Erythroblast (primary cell): ENCODE measurements around the gene ARHGAP6.
A peak's percentile ranks its signal among the peaks of the same experiment; 100 is the strongest.

Experiments
- DNase-seq, 2 experiments: peaks; one replicate each; lab custom pipeline; 2025; lab: John Stamatoyannopoulos, UW
- GATA1 ChIP-seq: IDR thresholded peaks from 2 replicates; pipeline ENCODE4 v1.6.1; 2011; ENCODE audit warnings: low read depth, mild to moderate bottlenecking, control low read depth, low read length, moderate library complexity
- POLR2A ChIP-seq: IDR thresholded peaks from 2 replicates; pipeline ENCODE4 v1.6.1; 2011; ENCODE audit warnings: mild to moderate bottlenecking, low read length

The ARHGAP6 gene

GRCh38 chrX:11341274-11342201 is 324.2 kb downstream of the ARHGAP6 start:
- no peak for TF ChIP-seq GATA1
- no peak for TF ChIP-seq POLR2A
- DNase-seq = peak; percentile 65 to 69

- DNase-seq = no peak
Measured at GRCh38 chrX:11337292-11338009, 328.3 kb downstream of the ARHGAP6 start.

GRCh38 chrX:11336201-11336600 is 329.5 kb downstream of the ARHGAP6 start:
- no peak for DNase-seq

More at GRCh38 chrX:11337292-11338009, 328.3 kb downstream of the ARHGAP6 start:
- TF ChIP-seq POLR2A (no peak), GATA1 (no peak)

DNA sequence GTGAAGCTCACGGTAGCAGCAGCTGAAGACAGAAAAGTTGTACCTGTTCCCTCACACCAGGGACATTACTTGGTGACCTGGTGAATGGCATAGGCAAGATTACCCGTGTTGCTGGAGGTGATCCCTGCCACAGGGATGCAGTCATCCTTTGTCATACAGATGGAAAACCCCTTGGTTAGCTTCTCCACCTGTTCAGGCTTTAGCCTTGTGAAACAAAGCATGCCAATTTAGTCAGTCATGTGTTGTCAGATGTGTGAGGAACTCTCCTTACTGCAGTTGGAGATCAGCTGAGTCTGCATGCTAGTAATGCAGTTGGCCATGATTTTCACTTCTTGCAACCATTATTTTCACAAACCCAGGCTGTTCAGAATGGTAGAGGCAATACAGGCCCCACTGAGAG is 331.6 kb downstream of the ARHGAP6 start:
- no peak for DNase-seq
- TF ChIP-seq POLR2A (no peak), GATA1 (no peak)

More at GRCh38 chrX:11336201-11336600, 329.5 kb downstream of the ARHGAP6 start:
- TF ChIP-seq POLR2A (no peak), GATA1 (no peak)

- TF ChIP-seq POLR2A = no peak
Measured at GRCh38 chrX:11331788-11332187, 333.9 kb downstream of the ARHGAP6 start.

GRCh38 chrX:11329021-11329420 is 336.7 kb downstream of the ARHGAP6 start:
- no peak for TF ChIP-seq POLR2A
- no peak for TF ChIP-seq GATA1
- DNase-seq = no peak

More at GRCh38 chrX:11331788-11332187, 333.9 kb downstream of the ARHGAP6 start:
- no peak for DNase-seq

DNA sequence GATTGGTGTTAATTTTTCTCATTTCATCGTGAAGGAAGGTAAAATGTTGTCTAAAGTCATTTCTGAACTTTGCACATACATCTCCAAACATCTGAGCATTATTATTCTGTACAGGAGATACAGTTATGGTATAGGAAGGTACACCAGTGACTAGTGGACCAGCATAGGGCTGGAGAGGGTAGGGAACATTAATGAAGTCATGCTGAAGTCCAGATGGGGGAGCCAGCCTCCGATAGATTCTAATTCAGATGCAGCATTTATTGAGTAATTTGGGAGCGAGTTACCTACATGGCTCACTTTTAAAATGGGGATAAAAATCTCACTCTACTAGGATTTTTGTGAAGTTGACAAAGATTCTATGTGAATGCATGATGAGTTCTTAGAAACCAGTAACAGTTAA is 337.6 kb downstream of the ARHGAP6 start:
- TF ChIP-seq GATA1 = no peak
- no peak for TF ChIP-seq POLR2A
- no peak for DNase-seq

GRCh38 chrX:11321986-11322385 is 343.7 kb downstream of the ARHGAP6 start:
- DNase-seq = peak; percentile 1 to 10

GRCh38 chrX:11319806-11320520 is 345.8 kb downstream of the ARHGAP6 start:
- DNase-seq = no peak
- TF ChIP-seq POLR2A (no peak), GATA1 (no peak)

More at GRCh38 chrX:11321986-11322385, 343.7 kb downstream of the ARHGAP6 start:
- TF ChIP-seq GATA1 (no peak), POLR2A (no peak)

- DNase-seq = no peak
- TF ChIP-seq GATA1 (no peak), POLR2A (no peak)
Measured at GRCh38 chrX:11311706-11312105, 354.0 kb downstream of the ARHGAP6 start.

GRCh38 chrX:11309220-11309619 is 356.5 kb downstream of the ARHGAP6 start:
- no peak for DNase-seq
- TF ChIP-seq GATA1 (no peak), POLR2A (no peak)

- no peak for TF ChIP-seq GATA1
- TF ChIP-seq POLR2A = no peak
- no peak for DNase-seq
Measured at GRCh38 chrX:11305641-11306040, 360.1 kb downstream of the ARHGAP6 start.

- DNase-seq = no peak
- TF ChIP-seq GATA1 = no peak
- TF ChIP-seq POLR2A = no peak
Measured at GRCh38 chrX:11304829-11305228, 360.9 kb downstream of the ARHGAP6 start.

DNA sequence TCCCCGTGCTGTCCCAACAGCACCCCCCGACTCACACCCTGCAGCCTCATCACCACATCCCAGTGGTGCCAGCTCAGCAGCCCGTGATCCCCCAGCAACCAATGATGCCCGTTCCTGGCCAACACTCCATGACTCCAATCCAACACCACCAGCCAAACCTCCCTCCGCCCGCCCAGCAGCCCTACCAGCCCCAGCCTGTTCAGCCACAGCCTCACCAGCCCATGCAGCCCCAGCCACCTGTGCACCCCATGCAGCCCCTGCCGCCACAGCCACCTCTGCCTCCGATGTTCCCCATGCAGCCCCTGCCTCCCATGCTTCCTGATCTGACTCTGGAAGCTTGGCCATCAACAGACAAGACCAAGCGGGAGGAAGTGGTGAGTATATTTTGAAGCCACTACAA is 367.1 kb downstream of the ARHGAP6 start:
- no peak for TF ChIP-seq POLR2A
- TF ChIP-seq GATA1 = no peak
- no peak for DNase-seq
